OCI-LY1 (cell line): ENCODE measurements around the gene TOX2.

ENCODE experiments used
- EZH2 ChIP-seq: fragments of 200-600 bp; sonication (generic), shearing (Covaris generic); IDR thresholded peaks from 2 replicates; pipeline ENCODE4 v1.8.0; 2017; ENCODE audit warnings: borderline replicate concordance, mixed run types, mild to moderate bottlenecking, antibody characterized with exemption, low read length, moderate library complexity, mixed read lengths
- TF ChIP-seq, protein P1 (sequence below): fragments of 200-600 bp; sonication (generic), shearing (Covaris generic); IDR thresholded peaks from 2 replicates; pipeline ENCODE4 v1.5.1; 2017; ENCODE audit warnings: mild to moderate bottlenecking, antibody characterized with exemption, low read length, moderate library complexity, mixed read lengths

DNA sequence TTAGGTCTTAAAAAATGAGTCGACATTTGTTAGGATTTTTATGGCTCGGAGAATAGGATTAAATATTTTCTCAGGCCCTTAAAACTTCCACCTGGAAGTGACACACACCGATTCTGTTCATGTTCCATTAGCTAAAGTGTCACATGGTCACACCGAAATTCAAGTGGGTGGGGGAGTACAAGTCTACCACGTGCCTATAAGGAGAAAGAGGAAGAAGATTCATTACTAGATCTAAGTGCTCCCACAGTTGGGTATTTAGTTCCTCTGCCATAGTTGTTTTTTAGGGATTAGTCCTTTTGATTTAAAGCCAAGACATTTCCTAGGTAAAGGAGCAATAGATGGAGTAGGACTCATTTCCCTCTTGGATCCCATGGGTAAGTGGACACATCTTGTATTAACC, 4.9 kb upstream of the TOX2 start:
- TF ChIP-seq, protein P1, sequence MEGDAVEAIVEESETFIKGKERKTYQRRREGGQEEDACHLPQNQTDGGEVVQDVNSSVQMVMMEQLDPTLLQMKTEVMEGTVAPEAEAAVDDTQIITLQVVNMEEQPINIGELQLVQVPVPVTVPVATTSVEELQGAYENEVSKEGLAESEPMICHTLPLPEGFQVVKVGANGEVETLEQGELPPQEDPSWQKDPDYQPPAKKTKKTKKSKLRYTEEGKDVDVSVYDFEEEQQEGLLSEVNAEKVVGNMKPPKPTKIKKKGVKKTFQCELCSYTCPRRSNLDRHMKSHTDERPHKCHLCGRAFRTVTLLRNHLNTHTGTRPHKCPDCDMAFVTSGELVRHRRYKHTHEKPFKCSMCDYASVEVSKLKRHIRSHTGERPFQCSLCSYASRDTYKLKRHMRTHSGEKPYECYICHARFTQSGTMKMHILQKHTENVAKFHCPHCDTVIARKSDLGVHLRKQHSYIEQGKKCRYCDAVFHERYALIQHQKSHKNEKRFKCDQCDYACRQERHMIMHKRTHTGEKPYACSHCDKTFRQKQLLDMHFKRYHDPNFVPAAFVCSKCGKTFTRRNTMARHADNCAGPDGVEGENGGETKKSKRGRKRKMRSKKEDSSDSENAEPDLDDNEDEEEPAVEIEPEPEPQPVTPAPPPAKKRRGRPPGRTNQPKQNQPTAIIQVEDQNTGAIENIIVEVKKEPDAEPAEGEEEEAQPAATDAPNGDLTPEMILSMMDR, result no peak
- no peak for TF ChIP-seq EZH2
